Measurements from ENCODE around the gene BLOC1S2.
"Not testable (repeated sequence)": the region's sequence is repeated elsewhere in the genome, so short reads cannot be mapped to it uniquely, and the experiment has no call there.

DNA sequence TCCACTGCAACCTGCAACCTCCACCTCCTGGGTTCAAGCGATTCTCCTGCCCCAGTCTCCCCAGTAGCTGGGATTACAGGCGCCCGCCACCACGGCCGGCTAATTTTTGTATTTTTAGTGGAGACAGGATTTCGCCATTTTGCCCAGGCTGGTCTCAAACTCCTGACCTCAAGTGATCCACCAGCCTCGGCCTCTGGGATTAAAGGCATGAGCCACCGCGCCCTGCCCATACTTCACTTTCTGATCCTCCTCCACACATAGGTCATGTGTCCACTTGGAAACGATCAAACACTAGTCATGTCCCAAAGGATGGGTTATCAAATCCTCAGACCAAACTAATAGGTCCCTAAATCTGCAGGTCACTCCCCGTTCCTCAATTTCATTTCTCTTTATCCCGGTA, 1.2 kb downstream of the BLOC1S2 start:
- TF ChIP-seq, protein P1, sequence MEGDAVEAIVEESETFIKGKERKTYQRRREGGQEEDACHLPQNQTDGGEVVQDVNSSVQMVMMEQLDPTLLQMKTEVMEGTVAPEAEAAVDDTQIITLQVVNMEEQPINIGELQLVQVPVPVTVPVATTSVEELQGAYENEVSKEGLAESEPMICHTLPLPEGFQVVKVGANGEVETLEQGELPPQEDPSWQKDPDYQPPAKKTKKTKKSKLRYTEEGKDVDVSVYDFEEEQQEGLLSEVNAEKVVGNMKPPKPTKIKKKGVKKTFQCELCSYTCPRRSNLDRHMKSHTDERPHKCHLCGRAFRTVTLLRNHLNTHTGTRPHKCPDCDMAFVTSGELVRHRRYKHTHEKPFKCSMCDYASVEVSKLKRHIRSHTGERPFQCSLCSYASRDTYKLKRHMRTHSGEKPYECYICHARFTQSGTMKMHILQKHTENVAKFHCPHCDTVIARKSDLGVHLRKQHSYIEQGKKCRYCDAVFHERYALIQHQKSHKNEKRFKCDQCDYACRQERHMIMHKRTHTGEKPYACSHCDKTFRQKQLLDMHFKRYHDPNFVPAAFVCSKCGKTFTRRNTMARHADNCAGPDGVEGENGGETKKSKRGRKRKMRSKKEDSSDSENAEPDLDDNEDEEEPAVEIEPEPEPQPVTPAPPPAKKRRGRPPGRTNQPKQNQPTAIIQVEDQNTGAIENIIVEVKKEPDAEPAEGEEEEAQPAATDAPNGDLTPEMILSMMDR (IDR thresholded peaks at IDR 0.05; ENCODE audit: low read depth, low read length): not testable (repeated sequence)
- TF ChIP-seq EZH2phosphoT487 (IDR thresholded peaks at IDR 0.05; ENCODE audit: low read depth): not testable (repeated sequence)

All from OCI-LY3 (cell line).